HCT116 (cell line): ENCODE measurements around the gene VLDLR.

Experiments used
- CTCF ChIP-seq, 3 experiments: fragments of 200-600 bp in 1 of 3; sonication (generic) in 1 of 3; IDR thresholded peaks in 2 of 3; conservative IDR thresholded peaks in 1 of 3; 2 replicates each; pipeline ENCODE4 v1.5.1; 2012 to 2017; ENCODE audit warnings: low read depth in 2 of 3, low read length in 2 of 3, antibody characterized with exemption in 1 of 3, borderline replicate concordance in 1 of 3, control low read depth in 1 of 3, mild to moderate bottlenecking in 1 of 3, mixed read lengths in 1 of 3, mixed run types in 1 of 3, moderate library complexity in 1 of 3; ENCODE audit not compliant: insufficient read depth in 1 of 3
- EZH2 ChIP-seq: fragments of 200-600 bp; sonication (generic); IDR thresholded peaks from 2 replicates; pipeline ENCODE4 v1.6.1; 2017; ENCODE audit warnings: antibody characterized with exemption, mixed run types
- MAX ChIP-seq: IDR thresholded peaks from 2 replicates; pipeline ENCODE4 v1.6.1; 2012
- POLR2A ChIP-seq: IDR thresholded peaks from 2 replicates; pipeline ENCODE4 v1.7.0; 2011; ENCODE audit warnings: borderline replicate concordance; ENCODE audit not compliant: insufficient read depth, insufficient read length; ENCODE audit errors: extremely low read depth
- POLR2AphosphoS5 ChIP-seq: IDR thresholded peaks from 2 replicates; pipeline ENCODE4 v1.6.1; 2011; ENCODE audit warnings: mild to moderate bottlenecking, low read depth, low read length, moderate library complexity
- ZNF274 ChIP-seq: fragments of 200-500 bp; sonication (Bioruptor generic); IDR thresholded peaks from 2 replicates; pipeline ENCODE4 v1.6.1; 2014; ENCODE audit warnings: mild to moderate bottlenecking, low read depth, low read length, inconsistent platforms

- TF ChIP-seq POLR2AphosphoS5 (no peak), ZNF274 (no peak), CTCF (IDR thresholded peaks at IDR 0.05 in 2 of 3, conservative IDR thresholded peaks at IDR 0.05 in 1 of 3; ENCODE audit: borderline replicate concordance in 1 of 3, insufficient read depth in 1 of 3, low read depth in 2 of 3, low read length in 2 of 3) (no peak), POLR2A (no peak), MAX (no peak), EZH2 (no peak)
Observed at GRCh38 chr9:2691626-2692025, 70.0 kb downstream of the VLDLR start.
